ENCODE data around the gene SAT1. TPM values are rescaled to one million over a fixed set of nuclear protein-coding genes. Genes with fewer than 3 reads are reported as not detected.

SAT1 gene
- polyA plus RNA-seq, 1 donor (not counting 4 experiments of a cell fraction or from before 2014, with no cell fraction given): 1,607 TPM

DNA sequence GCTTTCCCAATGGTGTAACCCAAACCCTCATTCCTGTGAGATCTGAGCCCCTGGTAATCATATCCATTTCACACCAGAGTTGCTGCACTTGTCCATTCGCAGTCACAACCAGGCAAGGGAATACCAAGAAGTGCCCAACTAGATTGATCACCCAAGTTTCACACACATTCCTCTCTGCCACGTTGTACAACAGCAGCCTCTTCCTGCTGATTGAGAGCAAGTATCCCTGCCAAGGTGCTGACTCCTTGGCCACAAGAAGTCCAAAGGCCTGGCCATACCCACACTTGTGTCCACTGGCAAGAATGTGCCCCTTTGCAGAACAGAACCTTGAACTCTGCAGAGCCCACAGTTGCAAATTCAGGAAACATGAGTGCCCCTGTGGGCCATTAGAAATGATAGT lies 33.4 kb upstream of the SAT1 start:
- no peak overlapping the region for H2AFZ ChIP-seq (ENCODE audit: control insufficient read depth, low read length)
- TF ChIP-seq, protein P1, sequence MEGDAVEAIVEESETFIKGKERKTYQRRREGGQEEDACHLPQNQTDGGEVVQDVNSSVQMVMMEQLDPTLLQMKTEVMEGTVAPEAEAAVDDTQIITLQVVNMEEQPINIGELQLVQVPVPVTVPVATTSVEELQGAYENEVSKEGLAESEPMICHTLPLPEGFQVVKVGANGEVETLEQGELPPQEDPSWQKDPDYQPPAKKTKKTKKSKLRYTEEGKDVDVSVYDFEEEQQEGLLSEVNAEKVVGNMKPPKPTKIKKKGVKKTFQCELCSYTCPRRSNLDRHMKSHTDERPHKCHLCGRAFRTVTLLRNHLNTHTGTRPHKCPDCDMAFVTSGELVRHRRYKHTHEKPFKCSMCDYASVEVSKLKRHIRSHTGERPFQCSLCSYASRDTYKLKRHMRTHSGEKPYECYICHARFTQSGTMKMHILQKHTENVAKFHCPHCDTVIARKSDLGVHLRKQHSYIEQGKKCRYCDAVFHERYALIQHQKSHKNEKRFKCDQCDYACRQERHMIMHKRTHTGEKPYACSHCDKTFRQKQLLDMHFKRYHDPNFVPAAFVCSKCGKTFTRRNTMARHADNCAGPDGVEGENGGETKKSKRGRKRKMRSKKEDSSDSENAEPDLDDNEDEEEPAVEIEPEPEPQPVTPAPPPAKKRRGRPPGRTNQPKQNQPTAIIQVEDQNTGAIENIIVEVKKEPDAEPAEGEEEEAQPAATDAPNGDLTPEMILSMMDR (optimal IDR thresholded peaks at IDR 0.05 in 1 of 3, IDR thresholded peaks at IDR 0.05 in 1 of 3, conservative IDR thresholded peaks at IDR 0.05 in 1 of 3; ENCODE audit: extremely low read depth in 1 of 3, insufficient read depth in 2 of 3, low read length in 3 of 3): no peak
- TF ChIP-seq EZH2 (IDR thresholded peaks at IDR 0.05; ENCODE audit: low read length): no peak
- FAIRE-seq: no peak

DNA sequence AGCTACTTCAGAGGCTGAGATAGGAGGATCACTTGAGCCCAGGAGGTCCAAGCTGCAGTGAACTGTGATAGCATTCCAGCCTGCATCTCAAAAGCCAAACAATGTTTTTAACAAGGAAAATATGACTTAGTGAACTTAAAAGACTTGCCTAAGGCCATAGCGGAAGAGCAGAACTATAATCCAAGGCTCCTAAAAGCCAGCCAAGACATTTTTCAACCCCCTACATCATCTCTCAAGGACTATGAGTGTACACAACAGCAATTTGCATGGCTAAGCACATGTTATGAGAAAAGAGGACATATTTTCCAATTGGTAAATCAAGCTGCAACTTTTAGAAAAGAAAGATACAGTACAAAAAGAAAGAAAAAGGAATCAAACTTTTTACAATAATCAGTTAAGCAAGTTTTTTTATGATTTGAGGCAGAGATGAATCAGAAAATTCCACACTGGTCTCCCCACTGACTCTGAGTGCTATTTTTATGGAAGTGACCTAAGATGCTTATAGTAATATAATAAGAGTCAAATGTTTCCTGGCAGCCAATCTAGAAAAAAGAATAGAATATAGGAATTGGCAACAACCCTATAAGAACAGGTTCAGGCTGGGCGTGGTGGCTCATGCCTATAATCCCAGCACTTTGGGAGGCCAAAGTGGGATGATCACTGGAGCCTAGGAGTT lies 30.1 kb upstream of the SAT1 start:
- no peak overlapping the region for H3K9ac ChIP-seq (ENCODE audit: control insufficient read depth, extremely low read depth, insufficient read depth, low read length)
- no peak for DNase-seq (ENCODE audit: low read depth, low spot score)
- no peak overlapping the region for H3K4me2 ChIP-seq (ENCODE audit: control insufficient read depth, extremely low read depth, insufficient read depth, low read depth, low read length)
- no peaks in the 10 kb centered on the region for H3K4me1 ChIP-seq (ENCODE audit: control insufficient read depth, extremely low read depth, insufficient read depth, low read length)
- dilution Hi-C loops (cut with MboI; ENCODE audit: extremely low pct_ligation_motif_present, low sequenced_read_pairs): no loop called here
- no peaks in the 10 kb centered on the region for H3K27me3 ChIP-seq (ENCODE audit: control insufficient read depth, extremely low read depth, insufficient read depth, low read length)
- no peaks in the 10 kb centered on the region for H3K9me1 ChIP-seq (ENCODE audit: control insufficient read depth, extremely low read depth, insufficient read depth, low read length)
- no peaks in the 10 kb centered on the region for H4K20me1 ChIP-seq (ENCODE audit: control insufficient read depth, extremely low read depth, insufficient read depth, low read length)
- no peak for FAIRE-seq
- no peak for TF ChIP-seq EZH2 (IDR thresholded peaks at IDR 0.05; ENCODE audit: low read length)
- TF ChIP-seq, protein P1 (optimal IDR thresholded peaks at IDR 0.05 in 1 of 3, IDR thresholded peaks at IDR 0.05 in 1 of 3, conservative IDR thresholded peaks at IDR 0.05 in 1 of 3; ENCODE audit: extremely low read depth in 1 of 3, insufficient read depth in 2 of 3, low read length in 3 of 3): no peak
- H3K9me3 ChIP-seq (ENCODE audit: control insufficient read depth, low read depth, low read length): no peaks in the 10 kb centered on the region
- H3K27ac ChIP-seq (ENCODE audit: control insufficient read depth, insufficient read depth, low read length): no peak overlapping the region
- H3K79me2 ChIP-seq (ENCODE audit: control insufficient read depth, insufficient read depth, low read length): no peaks in the 10 kb centered on the region
- H3K4me3 ChIP-seq (ENCODE audit: control insufficient read depth in 2 of 3, extremely low read depth in 1 of 3, insufficient read depth in 2 of 3, low read depth in 1 of 3, low read length in 3 of 3): no peak overlapping the region
- H2AFZ ChIP-seq (ENCODE audit: control insufficient read depth, low read length): no peak overlapping the region
- H3K36me3 ChIP-seq (ENCODE audit: control insufficient read depth in 2 of 2, extremely low read depth in 1 of 2, insufficient read depth in 2 of 2, low read length in 2 of 2): no peaks in the 10 kb centered on the region

More for the DNA sequence above, 33.4 kb upstream of the SAT1 start:
- dilution Hi-C loops (cut with MboI; ENCODE audit: extremely low pct_ligation_motif_present, low sequenced_read_pairs): no loop called here
- H3K4me2 ChIP-seq (ENCODE audit: control insufficient read depth, extremely low read depth, insufficient read depth, low read depth, low read length): no peak overlapping the region
- H3K27ac ChIP-seq (ENCODE audit: control insufficient read depth, insufficient read depth, low read length): no peak overlapping the region
- no peaks in the 10 kb centered on the region for H4K20me1 ChIP-seq (ENCODE audit: control insufficient read depth, extremely low read depth, insufficient read depth, low read length)
- no peak for DNase-seq (ENCODE audit: low read depth, low spot score)
- no peaks in the 10 kb centered on the region for H3K79me2 ChIP-seq (ENCODE audit: control insufficient read depth, insufficient read depth, low read length)
- H3K4me3 ChIP-seq (ENCODE audit: control insufficient read depth in 2 of 3, extremely low read depth in 1 of 3, insufficient read depth in 2 of 3, low read depth in 1 of 3, low read length in 3 of 3): no peak overlapping the region
- no peaks in the 10 kb centered on the region for H3K9me1 ChIP-seq (ENCODE audit: control insufficient read depth, extremely low read depth, insufficient read depth, low read length)
- no peaks in the 10 kb centered on the region for H3K36me3 ChIP-seq (ENCODE audit: control insufficient read depth in 2 of 2, extremely low read depth in 1 of 2, insufficient read depth in 2 of 2, low read length in 2 of 2)
- H3K4me1 ChIP-seq (ENCODE audit: control insufficient read depth, extremely low read depth, insufficient read depth, low read length): no peaks in the 10 kb centered on the region
- H3K9me3 ChIP-seq (ENCODE audit: control insufficient read depth, low read depth, low read length): no peaks in the 10 kb centered on the region
- no peak overlapping the region for H3K9ac ChIP-seq (ENCODE audit: control insufficient read depth, extremely low read depth, insufficient read depth, low read length)
- no peaks in the 10 kb centered on the region for H3K27me3 ChIP-seq (ENCODE audit: control insufficient read depth, extremely low read depth, insufficient read depth, low read length)

Measured in keratinocyte (primary cell).